K562 (cell line): Measurements from ENCODE around the gene DAAM1. TPM values are rescaled to one million over a fixed set of nuclear protein-coding genes. Genes with fewer than 3 reads are reported as not detected.

Source experiments
- ATAC-seq: fragments of 200-7000 bp; cut with Tn5 transposase; 3 replicates; pipeline ENCODE4 v1.9.1; 2020; ENCODE audit warnings: moderate library complexity
- BruUV-seq: library from RNA; stranded (reverse); fragments of 400-500 nt; replicated peaks from 2 replicates; lab custom pipeline; 2021; lab: Mats Ljungman, UMichigan
- CTCF ChIA-PET: fragments of 300-600 bp; formaldehyde crosslinking; extraction: SDS; loops from one replicate; lab custom pipeline; 2021; ENCODE audit warnings: low intra/inter-chr PET ratio; lab: Yijun Ruan, JAX
- POLR2A ChIA-PET: fragments of 300-600, 350-650 bp; sonication (Branson Sonifier 250); formaldehyde crosslinking; extraction: SDS; loops from one replicate; lab custom pipeline; 2021; ENCODE audit warnings: antibody characterized with exemption, inconsistent platforms; lab: Yijun Ruan, JAX
- DNase-seq, 4 experiments: peaks; one replicate each; pipeline versions ENCODE4 v3.0.0 to v3.0.0-alpha.2; 2011 to 2018; ENCODE audit warnings: low spot score in 3 of 4, mixed read lengths in 3 of 4; ENCODE audit errors: extremely low read depth in 1 of 4
- FAIRE-seq: peaks from 2 replicates; lab custom pipeline; 2011; peaks lifted over from hg19 to GRCh38; lab: Jason Lieb, UNC
- H2AFZ ChIP-seq: 2 replicates; pipeline ENCODE4 v1.6.0; 2011; ENCODE audit warnings: low read depth, low read length, control low read depth, inconsistent platforms
- H3K27ac ChIP-seq: fragments of 200-600 bp; 3 replicates; pipeline ENCODE4 v1.8.0; 2011; ENCODE audit warnings: low read depth, mild to moderate bottlenecking, control low read depth, inconsistent platforms, low read length, moderate library complexity, mixed read lengths; ENCODE audit errors: extremely low read depth
- H3K27me3 ChIP-seq, 2 experiments: fragments of 300-600 bp in 1 of 2; 2 replicates in 1 of 2; 3 replicates in 1 of 2; pipeline versions ENCODE4 v1.6.0 to v1.8.0; 2011; ENCODE audit warnings: inconsistent platforms in 2 of 2, low read length in 2 of 2, mild to moderate bottlenecking in 1 of 2, mixed read lengths in 1 of 2, moderate library complexity in 1 of 2; ENCODE audit not compliant: control insufficient read depth in 2 of 2, insufficient read depth in 2 of 2
- H3K36me3 ChIP-seq: fragments of 300-600 bp; 3 replicates; pipeline ENCODE4 v1.8.0; 2011; ENCODE audit warnings: mild to moderate bottlenecking, low read length, inconsistent platforms; ENCODE audit not compliant: control insufficient read depth, insufficient read depth
- H3K4me1 ChIP-seq, 2 experiments: fragments of 200-600 bp in 1 of 2; replicated peaks in 1 of 2; 2 replicates in 1 of 2; 3 replicates in 1 of 2; pipeline versions ENCODE4 v1.5.1 to v1.8.0; 2011; ENCODE audit warnings: inconsistent platforms in 2 of 2, low read length in 2 of 2, mild to moderate bottlenecking in 1 of 2, mixed read lengths in 1 of 2, moderate library complexity in 1 of 2; ENCODE audit not compliant: control insufficient read depth in 2 of 2, insufficient read depth in 2 of 2
- H3K4me2 ChIP-seq: 2 replicates; pipeline ENCODE4 v1.6.1; 2011; ENCODE audit warnings: low read length, control low read depth, inconsistent platforms, mixed read lengths; ENCODE audit not compliant: insufficient read depth
- H3K4me3 ChIP-seq: fragments of 200-600 bp; sonication (generic), shearing (Covaris generic); 2 replicates; pipeline ENCODE4 v1.5.1; 2016; ENCODE audit warnings: control low read depth, inconsistent platforms
- H3K79me2 ChIP-seq: fragments of 200-600 bp; 3 replicates; pipeline ENCODE4 v1.8.0; 2011; ENCODE audit warnings: low read length, inconsistent platforms; ENCODE audit not compliant: control insufficient read depth, insufficient read depth
- H3K9ac ChIP-seq, 2 experiments: 2 replicates each; pipeline versions ENCODE4 v1.6.0 to v1.6.1; 2011; ENCODE audit warnings: low read depth in 2 of 2, low read length in 2 of 2, control low read depth in 1 of 2, inconsistent platforms in 1 of 2, mild to moderate bottlenecking in 1 of 2, mixed read lengths in 1 of 2; ENCODE audit not compliant: insufficient read depth in 1 of 2
- H3K9me1 ChIP-seq: one replicate; pipeline ENCODE4 v1.6.0; 2011; ENCODE audit warnings: inconsistent platforms, mild to moderate bottlenecking, low read length, moderate library complexity; ENCODE audit not compliant: control insufficient read depth, insufficient read depth
- H3K9me3 ChIP-seq: replicated peaks from 2 replicates; pipeline ENCODE4 v1.5.1; 2011; ENCODE audit warnings: low read depth, low read length, inconsistent platforms; ENCODE audit not compliant: control insufficient read depth, insufficient read depth
- H4K20me1 ChIP-seq: replicated peaks from 2 replicates; pipeline ENCODE4 v1.6.1; 2011; ENCODE audit warnings: low read length, inconsistent platforms, mixed read lengths; ENCODE audit not compliant: control insufficient read depth, insufficient read depth
- FIP1L1 ChIP-seq: fragments of 200-400 bp; formaldehyde crosslinking; IDR thresholded peaks from 2 replicates; pipeline ENCODE4 v1.6.1; 2018; ENCODE audit warnings: mild to moderate bottlenecking, low read depth, low read length; ENCODE audit not compliant: poor library complexity, severe bottlenecking
- MEF2A ChIP-seq: IDR thresholded peaks from 2 replicates; pipeline ENCODE4 v1.6.1; 2011; ENCODE audit warnings: low read depth, mild to moderate bottlenecking, low read length, moderate library complexity; ENCODE audit not compliant: control insufficient read depth
- NFE2 ChIP-seq: IDR thresholded peaks from 2 replicates; pipeline ENCODE4 v1.6.1; 2014; ENCODE audit warnings: antibody characterized with exemption, low read depth
- ZNF316 ChIP-seq: fragments of 450-650 bp; IDR thresholded peaks from 2 replicates; pipeline ENCODE4 v1.6.1; 2016
- ZNF785 ChIP-seq: fragments of 250-450 bp; sonication (Bioruptor Pico); IDR thresholded peaks from 2 replicates; pipeline ENCODE4 v1.4.0; 2020; ENCODE audit warnings: mild to moderate bottlenecking
- WGBS: fragments of 100-300 bp; shearing (Covaris generic); methylation state at CpG from one replicate; pipeline ENCODE4 v1.1.6; 2016; ENCODE audit warnings: low coverage, mixed read lengths; ENCODE audit not compliant: insufficient coverage; ENCODE audit errors: missing lambda C conversion rate; 5-methylcytosine and 5-hydroxymethylcytosine counted together
- in situ Hi-C: fragments of 300-500 bp; cut with MboI; formaldehyde crosslinking; loops from 4 replicates; pipeline ENCODE4 v1.15.0; 2018; ENCODE audit warnings: inconsistent platforms, mixed read lengths
- intact Hi-C: fragments of 100-400 bp; cut with micrococcal nuclease; formaldehyde crosslinking; loops from 2 replicates; pipeline ENCODE4 v1.14.2; 2022
- polyA plus RNA-seq, 8 experiments: library from polyadenylated mRNA; depleted of rRNA in 4 of 8; stranded (reverse) in 5 of 8; unstranded in 3 of 8; fragments of >200 nt; fragmentation: Nextera tagmentation in 2 of 8; fragmentation: Illumina TruSeq in 1 of 8; extraction: Ambion mirVana in 2 of 8; extraction: Trizol in 1 of 8; gene quantifications; 2 replicates each; pipeline versions ENCODE4 v1.2.1 to v1.2.3, GENCODE V29; 2011 to 2014; ENCODE audit warnings: inconsistent platforms in 1 of 8, missing spikeins in 1 of 8
- total RNA-seq, 7 experiments: library from RNA; depleted of rRNA in 6 of 7; stranded (reverse); fragments of >200 nt in 6 of 7; fragmentation: Illumina TruSeq in 2 of 7; extraction: Trizol in 2 of 7; gene quantifications; 2 replicates each; pipeline versions ENCODE4 v1.2.1 to v1.2.3, GENCODE V29; 2011 to 2021; ENCODE audit warnings: low replicate concordance in 1 of 7
- TF ChIP-seq, protein P1 (sequence below): fragments of 250-450 bp; sonication (Bioruptor Pico); IDR thresholded peaks from 2 replicates; pipeline ENCODE4 v1.4.0; 2020; ENCODE audit warnings: mild to moderate bottlenecking, moderate library complexity

Gene DAAM1
- total and polyA plus RNA-seq, 9 of the 15 experiments (the other 6 are each of a cell fraction or from before 2014, with no cell fraction given): 3.6 to 11.6 (median 6.7) TPM

DNA sequence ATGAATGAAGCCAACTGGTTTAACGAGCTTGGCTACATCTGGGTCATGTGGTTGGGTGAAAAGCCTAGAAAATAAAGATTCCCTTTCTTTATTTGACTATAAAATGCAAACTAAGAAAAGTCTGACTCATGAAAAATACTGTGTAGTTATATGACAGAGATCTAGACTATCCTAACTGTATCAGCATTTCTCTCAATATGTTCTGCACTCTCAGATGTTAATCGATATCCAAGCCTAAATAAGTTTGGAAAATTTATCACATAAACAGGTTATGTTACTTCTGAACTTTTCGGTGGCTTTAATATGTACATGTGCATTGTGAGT is 133.1 kb downstream of the DAAM1 start:
- BruUV-seq: no TSS peak
- Histone ChIP-seq H3K9me3 (no peaks in the 10 kb centered on the region), H3K4me1 (no peaks in the 10 kb centered on the region), H2AFZ (no peak overlapping the region), H3K4me2 (no peak overlapping the region), H3K9ac (no peak overlapping the region), H3K9me1 (no peaks in the 10 kb centered on the region), H3K79me2 (no peaks in the 10 kb centered on the region), H4K20me1 (no peaks in the 10 kb centered on the region), H3K27me3 (no peaks in the 10 kb centered on the region), H3K4me3 (no peak overlapping the region), H3K36me3 (peaks cover 6% of the 10 kb centered on the region; the same call in 1 of the 3 replicates), H3K27ac (no peak overlapping the region)
- CTCF ChIA-PET: no interaction called here
- ATAC-seq: no peak
- intact Hi-C loops (no loop called here), in situ Hi-C loops (no loop called here)
- FAIRE-seq: no peak
- no peak for DNase-seq
- WGBS: 51% methylated on average over 3 of the region's 3 CpGs
- TF ChIP-seq MEF2A (no peak), ZNF316 (0 out of 2 replicates have a peak, but pooled peaks have one; percentile 14), ZNF785 (CRISPR knock-in tag) (no peak)
- POLR2A ChIA-PET: interaction anchor here (0.9 to 1.0 kb wide), 2 partner anchors 8 to 22 kb away, joined by 3 read pairs; no protein-coding TSS in a partner anchor

DNA sequence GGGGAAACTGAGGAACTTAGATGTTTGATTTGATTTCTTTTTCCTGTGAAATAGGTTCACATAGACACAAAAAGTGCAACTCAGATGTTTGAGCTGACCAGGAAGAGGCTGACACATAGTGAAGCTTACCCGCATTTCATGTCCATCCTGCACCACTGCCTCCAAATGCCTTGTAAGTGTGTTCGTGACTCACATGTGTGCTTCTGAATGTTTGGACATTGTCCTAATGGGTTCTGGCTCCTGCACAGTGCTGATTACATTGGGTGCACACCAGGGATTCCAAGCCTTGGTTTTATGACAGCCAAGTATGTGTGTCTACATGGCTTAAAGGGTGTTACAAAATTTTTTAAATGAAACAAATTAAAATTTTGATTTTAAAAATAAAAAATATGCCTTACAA is 137.4 kb downstream of the DAAM1 start:
- no peaks in the 10 kb centered on the region for H3K27me3 ChIP-seq
- FAIRE-seq (no peak), DNase-seq (no peak), ATAC-seq (no peak)
- no peak overlapping the region for H2AFZ ChIP-seq
- intact Hi-C loops (no loop called here), in situ Hi-C loops (no loop called here)
- H3K9me3 ChIP-seq: no peaks in the 10 kb centered on the region
- H3K4me3 ChIP-seq: no peak overlapping the region
- H4K20me1 ChIP-seq: no peaks in the 10 kb centered on the region
- no peaks in the 10 kb centered on the region for H3K9me1 ChIP-seq
- no peak overlapping the region for H3K4me2 ChIP-seq
- CTCF ChIA-PET: no interaction called here
- no peaks in the 10 kb centered on the region for H3K79me2 ChIP-seq
- BruUV-seq: no TSS peak
- H3K27ac ChIP-seq: no peak overlapping the region
- POLR2A ChIA-PET: interaction anchor here (1.1 kb wide), 1 partner anchor 9 kb away, joined by 3 read pairs; no protein-coding TSS in a partner anchor
- 80% methylated on average over 2 of the region's 2 CpGs for WGBS
- H3K9ac ChIP-seq: no peak overlapping the region
- no peaks in the 10 kb centered on the region for H3K4me1 ChIP-seq
- H3K36me3 ChIP-seq: peaks cover 8% of the 10 kb centered on the region; the same call in 1 of the 3 replicates
- TF ChIP-seq NFE2: no peak
- TF ChIP-seq, protein P1, sequence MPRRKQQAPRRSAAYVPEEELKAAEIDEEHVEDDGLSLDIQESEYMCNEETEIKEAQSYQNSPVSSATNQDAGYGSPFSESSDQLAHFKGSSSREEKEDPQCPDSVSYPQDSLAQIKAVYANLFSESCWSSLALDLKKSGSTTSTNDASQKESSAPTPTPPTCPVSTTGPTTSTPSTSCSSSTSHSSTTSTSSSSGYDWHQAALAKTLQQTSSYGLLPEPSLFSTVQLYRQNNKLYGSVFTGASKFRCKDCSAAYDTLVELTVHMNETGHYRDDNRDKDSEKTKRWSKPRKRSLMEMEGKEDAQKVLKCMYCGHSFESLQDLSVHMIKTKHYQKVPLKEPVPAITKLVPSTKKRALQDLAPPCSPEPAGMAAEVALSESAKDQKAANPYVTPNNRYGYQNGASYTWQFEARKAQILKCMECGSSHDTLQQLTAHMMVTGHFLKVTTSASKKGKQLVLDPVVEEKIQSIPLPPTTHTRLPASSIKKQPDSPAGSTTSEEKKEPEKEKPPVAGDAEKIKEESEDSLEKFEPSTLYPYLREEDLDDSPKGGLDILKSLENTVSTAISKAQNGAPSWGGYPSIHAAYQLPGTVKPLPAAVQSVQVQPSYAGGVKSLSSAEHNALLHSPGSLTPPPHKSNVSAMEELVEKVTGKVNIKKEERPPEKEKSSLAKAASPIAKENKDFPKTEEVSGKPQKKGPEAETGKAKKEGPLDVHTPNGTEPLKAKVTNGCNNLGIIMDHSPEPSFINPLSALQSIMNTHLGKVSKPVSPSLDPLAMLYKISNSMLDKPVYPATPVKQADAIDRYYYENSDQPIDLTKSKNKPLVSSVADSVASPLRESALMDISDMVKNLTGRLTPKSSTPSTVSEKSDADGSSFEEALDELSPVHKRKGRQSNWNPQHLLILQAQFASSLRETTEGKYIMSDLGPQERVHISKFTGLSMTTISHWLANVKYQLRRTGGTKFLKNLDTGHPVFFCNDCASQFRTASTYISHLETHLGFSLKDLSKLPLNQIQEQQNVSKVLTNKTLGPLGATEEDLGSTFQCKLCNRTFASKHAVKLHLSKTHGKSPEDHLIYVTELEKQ (CRISPR knock-in tag): no peak
- TF ChIP-seq FIP1L1: no peak
